HCT116 (cell line): ENCODE measurements around the gene THSD4.

Experiments used
- EZH2phosphoT487 ChIP-seq: fragments of 200-600 bp; IDR thresholded peaks from 2 replicates; pipeline ENCODE4 v1.6.1; 2018; ENCODE audit warnings: antibody characterized with exemption, borderline replicate concordance
- JUND ChIP-seq: IDR thresholded peaks from 2 replicates; pipeline ENCODE4 v1.6.1; 2012
- MAX ChIP-seq: IDR thresholded peaks from 2 replicates; pipeline ENCODE4 v1.6.1; 2012
- POLR2A ChIP-seq: IDR thresholded peaks from 2 replicates; pipeline ENCODE4 v1.7.0; 2011; ENCODE audit warnings: borderline replicate concordance; ENCODE audit not compliant: insufficient read depth, insufficient read length; ENCODE audit errors: extremely low read depth
- REST ChIP-seq: IDR thresholded peaks from 2 replicates; pipeline ENCODE4 v1.6.1; 2012; ENCODE audit warnings: low read depth

- no peak for TF ChIP-seq JUND
- no peak for TF ChIP-seq REST
- no peak for TF ChIP-seq EZH2phosphoT487
- TF ChIP-seq POLR2A = no peak
- no peak for TF ChIP-seq MAX
These were observed 181.0 kb downstream of the THSD4 start for GRCh38 chr15:71296315-71296679.
